Fibroblast of the aortic adventitia (primary cell): ENCODE results near the gene CSRNP3. TPM values are rescaled to one million over a fixed set of nuclear protein-coding genes. Genes with fewer than 3 reads are reported as not detected.

Source experiments
- DNase-seq: peaks from one replicate; pipeline ENCODE4 v3.0.0-alpha.2; 2010; ENCODE audit warnings: low read depth
- H3K4me3 ChIP-seq: 2 replicates; pipeline ENCODE4 v1.5.1; 2011; ENCODE audit warnings: low read depth, mild to moderate bottlenecking, control low read depth, low read length, moderate library complexity
- CTCF ChIP-seq: IDR thresholded peaks from 2 replicates; pipeline ENCODE4 v1.5.1; 2011; ENCODE audit warnings: mild to moderate bottlenecking, low read length, control low read depth, inconsistent platforms; ENCODE audit not compliant: insufficient read depth
- total RNA-seq: library from RNA; depleted of rRNA; stranded (reverse); fragments of >200 nt; gene quantifications from 2 replicates; pipeline ENCODE4 v1.2.3, GENCODE V29; 2012; ENCODE audit warnings: low replicate concordance

CSRNP3 gene
- total RNA-seq, 1 donor = 2.3 TPM

GRCh38 chr2:165524720-165525119 is 55.2 kb downstream of the CSRNP3 start:
- no peak for TF ChIP-seq CTCF
- H3K4me3 ChIP-seq = no peak overlapping the region
- no peak for DNase-seq

DNA sequence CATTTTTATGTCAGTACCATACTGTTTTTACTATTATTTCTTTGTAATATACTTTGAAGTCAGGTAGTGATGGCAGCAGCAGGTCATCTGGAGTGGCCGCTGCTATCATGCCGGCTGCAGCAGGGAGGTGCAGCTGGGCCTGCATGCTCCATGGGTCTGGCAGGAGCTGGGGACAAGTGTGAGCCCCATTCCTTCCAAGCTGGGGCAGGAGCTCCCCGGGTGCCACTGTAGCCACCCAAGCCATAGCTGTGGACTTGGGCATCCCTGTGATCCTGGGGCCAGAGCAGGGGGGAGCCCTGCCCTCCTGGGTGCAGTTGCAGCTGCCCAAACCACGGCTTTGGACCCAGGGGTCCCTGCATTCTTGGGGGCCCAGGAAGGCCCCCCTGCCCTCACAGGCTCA is 59.2 kb downstream of the CSRNP3 start:
- no peak for TF ChIP-seq CTCF
- no peak overlapping the region for H3K4me3 ChIP-seq
- no peak for DNase-seq

- no peak overlapping the region for H3K4me3 ChIP-seq
- TF ChIP-seq CTCF = no peak
- DNase-seq = peak; percentile 10
These were observed 59.6 kb downstream of the CSRNP3 start for GRCh38 chr2:165529130-165529529.

DNA sequence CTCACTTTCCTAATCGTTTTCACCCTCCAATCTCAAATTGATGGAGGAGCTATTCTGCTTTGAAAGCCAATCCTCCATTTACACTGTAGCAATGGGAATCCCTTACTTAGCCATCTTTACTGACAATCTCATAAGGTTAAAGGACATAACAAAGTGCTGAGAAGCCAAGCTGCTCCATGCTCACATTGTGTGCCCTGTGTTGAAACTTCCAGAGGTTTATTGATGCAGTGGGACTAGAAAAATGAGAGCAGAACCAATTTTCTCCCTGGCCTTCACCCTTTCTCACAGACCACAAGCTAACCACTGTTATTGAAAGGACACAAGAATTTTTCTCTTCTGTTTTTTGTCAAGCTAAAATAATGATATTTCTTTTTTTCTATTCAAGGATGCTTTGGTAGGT is 63.8 kb downstream of the CSRNP3 start:
- TF ChIP-seq CTCF = no peak

GRCh38 chr2:165535471-165535870 is 66.0 kb downstream of the CSRNP3 start:
- DNase-seq = no peak
- H3K4me3 ChIP-seq = no peak overlapping the region
- no peak for TF ChIP-seq CTCF

More for the DNA sequence above, 63.8 kb downstream of the CSRNP3 start:
- no peak overlapping the region for H3K4me3 ChIP-seq
- no peak for DNase-seq

GRCh38 chr2:165536851-165537499 is 67.5 kb downstream of the CSRNP3 start:
- no peak for TF ChIP-seq CTCF
- no peak overlapping the region for H3K4me3 ChIP-seq
- no peak for DNase-seq

DNA sequence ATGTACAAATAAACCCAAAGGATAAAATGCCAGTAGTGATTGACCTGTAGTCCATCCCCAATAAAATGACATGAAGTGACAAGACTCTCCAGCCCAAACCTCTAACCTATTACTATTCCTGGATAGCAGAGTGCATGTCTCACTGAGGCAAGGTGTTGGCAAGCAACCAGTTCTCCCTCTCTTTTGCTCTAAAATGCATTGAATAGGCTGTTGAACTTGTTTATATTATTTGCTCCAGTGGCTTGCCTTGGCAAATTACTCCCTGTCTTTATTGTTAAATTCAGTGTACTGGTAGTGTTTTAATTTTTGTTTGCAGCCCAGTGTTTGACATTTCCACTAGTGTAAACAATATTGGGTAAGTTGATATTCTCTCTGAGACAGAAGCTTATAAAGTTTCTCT is 70.5 kb downstream of the CSRNP3 start:
- TF ChIP-seq CTCF = no peak
- no peak for DNase-seq
- H3K4me3 ChIP-seq = no peak overlapping the region
